GM12878 (cell line): ENCODE data around the gene LAMP1. TPM values are rescaled to one million over a fixed set of nuclear protein-coding genes. Genes with fewer than 3 reads are reported as not detected.

Source experiments
- ATAC-seq: fragments of 200-7000 bp; cut with Tn5 transposase; 3 replicates; pipeline ENCODE4 v1.9.1; 2020; ENCODE audit warnings: mild to moderate bottlenecking, moderate library complexity
- BruUV-seq: library from RNA; stranded (reverse); fragments of 400-500 nt; replicated peaks from 2 replicates; lab custom pipeline; 2021; lab: Mats Ljungman, UMichigan
- CTCF ChIA-PET: fragments of 300-600 bp; sonication (Branson Sonifier 250); formaldehyde crosslinking; extraction: SDS; loops from one replicate; lab custom pipeline; 2021; ENCODE audit warnings: inconsistent platforms; lab: Yijun Ruan, JAX
- POLR2A ChIA-PET: fragments of 350-600 bp; formaldehyde crosslinking; extraction: SDS; loops from one replicate; lab custom pipeline; 2021; ENCODE audit warnings: inconsistent platforms; lab: Charles Lee
- RAD21 ChIA-PET: fragments of 300-600 bp; sonication (Branson Sonifier 250); formaldehyde crosslinking; loops from one replicate; lab custom pipeline; 2023; ENCODE audit warnings: antibody characterized with exemption; ENCODE audit not compliant: unreplicated experiment; lab: Charles Lee
- SMC1A ChIA-PET: fragments of 300-600 bp; sonication (Branson Sonifier 250); formaldehyde crosslinking; loops from one replicate; lab custom pipeline; 2023; ENCODE audit not compliant: unreplicated experiment, uncharacterized antibody; lab: Charles Lee
- DNase-seq: peaks from one replicate; pipeline ENCODE4 v3.0.0-alpha.2; 2011; ENCODE audit warnings: low read depth, low spot score
- FAIRE-seq: peaks from 3 replicates; lab custom pipeline; 2011; peaks lifted over from hg19 to GRCh38; lab: Jason Lieb, UNC
- H2AFZ ChIP-seq: 2 replicates; pipeline ENCODE4 v1.6.0; 2011; ENCODE audit warnings: low read depth, low read length, control low read depth; ENCODE audit not compliant: control insufficient read depth
- H3K27ac ChIP-seq: 2 replicates; pipeline ENCODE4 v1.5.1; 2011; ENCODE audit warnings: control low read depth; ENCODE audit not compliant: control insufficient read depth, insufficient read depth
- H3K27me3 ChIP-seq, 2 experiments: replicated peaks in 1 of 2; 2 replicates each; pipeline versions ENCODE4 v1.6.0 to v1.6.1; 2011; ENCODE audit warnings: low read length in 1 of 2; ENCODE audit not compliant: control insufficient read depth in 2 of 2, insufficient read depth in 2 of 2
- H3K36me3 ChIP-seq, 2 experiments: 2 replicates each; pipeline ENCODE4 v1.5.1; 2011; ENCODE audit warnings: low read length in 1 of 2; ENCODE audit not compliant: control insufficient read depth in 2 of 2, insufficient read depth in 2 of 2
- H3K4me1 ChIP-seq: 2 replicates; pipeline ENCODE4 v1.6.1; 2011; ENCODE audit warnings: mild to moderate bottlenecking, low read length, moderate library complexity, mixed read lengths; ENCODE audit not compliant: control insufficient read depth, insufficient read depth
- H3K4me2 ChIP-seq: 2 replicates; pipeline ENCODE4 v1.6.0; 2011; ENCODE audit warnings: control low read depth; ENCODE audit not compliant: control insufficient read depth, insufficient read depth
- H3K4me3 ChIP-seq: fragments of 200-600 bp; sonication (generic); 2 replicates; pipeline ENCODE4 v1.5.1; 2016
- H3K79me2 ChIP-seq: 2 replicates; pipeline ENCODE4 v1.6.0; 2011; ENCODE audit warnings: low read length; ENCODE audit not compliant: control insufficient read depth, insufficient read depth
- H3K9ac ChIP-seq: 2 replicates; pipeline ENCODE4 v1.8.0; 2011; ENCODE audit warnings: low read length, control low read depth, mixed read lengths; ENCODE audit not compliant: control insufficient read depth, insufficient read depth
- H3K9me3 ChIP-seq: replicated peaks from 3 replicates; pipeline ENCODE4 v1.5.1; 2011; ENCODE audit warnings: mild to moderate bottlenecking, low read length; ENCODE audit not compliant: control insufficient read depth, insufficient read depth
- H4K20me1 ChIP-seq: 2 replicates; pipeline ENCODE4 v1.6.0; 2011; ENCODE audit not compliant: control insufficient read depth, insufficient read depth
- EED ChIP-seq: sonication (generic); IDR thresholded peaks from 2 replicates; pipeline ENCODE4 v1.6.1; 2016; ENCODE audit warnings: antibody characterized with exemption, low read depth
- ETV6 ChIP-seq, 2 experiments: fragments of 450-650 bp in 1 of 2; IDR thresholded peaks in 1 of 2; conservative IDR thresholded peaks in 1 of 2; 2 replicates each; pipeline ENCODE4 v1.6.1; 2014; ENCODE audit warnings: antibody characterized with exemption in 1 of 2, borderline replicate concordance in 1 of 2, low read depth in 1 of 2, mild to moderate bottlenecking in 1 of 2, moderate library complexity in 1 of 2
- FOS ChIP-seq: IDR thresholded peaks from 3 replicates; pipeline ENCODE4 v1.6.1; 2011; ENCODE audit warnings: borderline replicate concordance; ENCODE audit not compliant: insufficient read length; ENCODE audit errors: extremely low read depth
- IRF4 ChIP-seq: IDR thresholded peaks from 2 replicates; pipeline ENCODE4 v1.6.1; 2011; ENCODE audit warnings: low read depth, low read length
- JUND ChIP-seq: IDR thresholded peaks from 2 replicates; pipeline ENCODE4 v1.6.1; 2012; ENCODE audit warnings: low read depth, mild to moderate bottlenecking, low read length, improper control_type of control experiment, moderate library complexity
- LARP7 ChIP-seq: fragments of 450-650 bp; IDR thresholded peaks from 2 replicates; pipeline ENCODE4 v1.6.1; 2017; ENCODE audit warnings: mild to moderate bottlenecking
- MEF2A ChIP-seq: IDR thresholded peaks from 2 replicates; pipeline ENCODE4 v1.6.1; 2011; ENCODE audit warnings: low read depth, mild to moderate bottlenecking, low read length, moderate library complexity; ENCODE audit not compliant: insufficient read depth
- PRDM15 ChIP-seq: fragments of 450-650 bp; formaldehyde crosslinking; IDR thresholded peaks from 2 replicates; pipeline ENCODE4 v1.4.0; 2020; ENCODE audit warnings: mild to moderate bottlenecking, moderate library complexity
- REST ChIP-seq: IDR thresholded peaks from 2 replicates; pipeline ENCODE4 v1.6.1; 2012; ENCODE audit warnings: mild to moderate bottlenecking, low read depth, low read length
- TARDBP ChIP-seq: IDR thresholded peaks from 2 replicates; pipeline ENCODE4 v1.6.1; 2016; ENCODE audit warnings: borderline replicate concordance
- YY1 ChIP-seq: IDR thresholded peaks from 2 replicates; pipeline ENCODE4 v1.6.1; 2011; ENCODE audit warnings: low read depth, mild to moderate bottlenecking, low read length
- ZNF274 ChIP-seq: IDR thresholded peaks from one replicate; pipeline ENCODE4 v1.8.0; 2011; ENCODE audit not compliant: insufficient read length, insufficient read depth
- WGBS: methylation state at CpG from one replicate; pipeline ENCODE4 v1.1.6; 2016; ENCODE audit warnings: low lambda C conversion rate; ENCODE audit not compliant: insufficient replicate concordance, insufficient coverage; ENCODE audit errors: missing lambda C conversion rate; 5-methylcytosine and 5-hydroxymethylcytosine counted together
- in situ Hi-C: fragments of 300-500 bp; cut with MboI; formaldehyde crosslinking; loops from 9 replicates; pipeline ENCODE4 v1.14.3; 2018; ENCODE audit warnings: mixed read lengths
- intact Hi-C: fragments of 100-400 bp; cut with micrococcal nuclease; formaldehyde crosslinking; loops from one replicate; pipeline ENCODE4 v1.14.2; 2022; ENCODE audit not compliant: unreplicated experiment
- polyA plus RNA-seq, 11 experiments: library from polyadenylated mRNA; depleted of rRNA in 4 of 11; unstranded in 6 of 11; stranded (reverse) in 5 of 11; fragments of >200 nt; fragmentation: Nextera tagmentation in 4 of 11; fragmentation: Illumina TruSeq in 1 of 11; extraction: Ambion mirVana in 4 of 11; extraction: Trizol in 1 of 11; gene quantifications; 1 replicate in 1 of 11; 2 replicates in 10 of 11; pipeline versions ENCODE4 v1.2.1 to v1.2.3, GENCODE V29; 2011 to 2016; ENCODE audit warnings: inconsistent platforms in 2 of 11, missing spikeins in 2 of 11, low read depth in 1 of 11
- total RNA-seq, 4 experiments: library from RNA; depleted of rRNA in 3 of 4; stranded (reverse); fragments of >200 nt in 3 of 4; fragmentation: Illumina TruSeq in 1 of 4; extraction: Trizol in 1 of 4; gene quantifications; 2 replicates each; pipeline versions ENCODE4 v1.2.1 to v1.2.3, GENCODE V29; 2013 to 2021

LAMP1 gene
- total and polyA plus RNA-seq, 10 of the 15 experiments (the other 5 are each of a cell fraction or from before 2014, with no cell fraction given) = 2.5 to 83.0 (median 32.7) TPM

GRCh38 chr13:113317031-113317430, 20.0 kb downstream of the LAMP1 start:
- ATAC-seq (no peak), FAIRE-seq (no peak)
- Histone ChIP-seq H3K9ac (no peak overlapping the region), H3K9me3 (no peaks in the 10 kb centered on the region), H3K27ac (no peak overlapping the region), H3K4me2 (no peak overlapping the region), H2AFZ (no peak overlapping the region), H3K79me2 (no peaks in the 10 kb centered on the region)
- RAD21 ChIA-PET = no interaction called here
- intact Hi-C loops = no loop called here
- WGBS = 95% methylated on average over 12 of the region's 12 CpGs
- POLR2A ChIA-PET = no interaction called here
- in situ Hi-C loops = no loop called here
- TF ChIP-seq YY1 = no peak
- TF ChIP-seq JUND = no peak
- TF ChIP-seq FOS = no peak
- TF ChIP-seq TARDBP = no peak
- no peak for TF ChIP-seq EED
- TF ChIP-seq, all 136 proteins: peak for 0
- no peaks in the 10 kb centered on the region for H3K27me3 ChIP-seq
- no TSS peak for BruUV-seq
- H3K4me3 ChIP-seq = no peak overlapping the region
- ChIA-PET CTCF (no interaction called here), SMC1A (no interaction called here)
- DNase-seq = no peak
- H3K36me3 ChIP-seq = peaks cover 17 to 26% of the 10 kb centered on the region in 2 experiments; a peak in 3 of 4 replicates
- H4K20me1 ChIP-seq = no peaks in the 10 kb centered on the region
- H3K4me1 ChIP-seq = no peaks in the 10 kb centered on the region

GRCh38 chr13:113318956-113319355, 21.9 kb downstream of the LAMP1 start:
- H3K4me3 ChIP-seq = no peak overlapping the region
- H3K27me3 ChIP-seq = no peaks in the 10 kb centered on the region
- H3K9me3 ChIP-seq = no peaks in the 10 kb centered on the region
- POLR2A ChIA-PET = no interaction called here
- in situ Hi-C loops = no loop called here
- H4K20me1 ChIP-seq = no peaks in the 10 kb centered on the region
- H3K27ac ChIP-seq = no peak overlapping the region
- no peak overlapping the region for H3K4me2 ChIP-seq
- SMC1A ChIA-PET = no interaction called here
- RAD21 ChIA-PET = no interaction called here
- ATAC-seq (no peak), FAIRE-seq (no peak), DNase-seq (no peak)
- no peaks in the 10 kb centered on the region for H3K4me1 ChIP-seq
- no peak overlapping the region for H2AFZ ChIP-seq
- H3K9ac ChIP-seq = no peak overlapping the region
- CTCF ChIA-PET = no interaction called here
- no peaks in the 10 kb centered on the region for H3K79me2 ChIP-seq
- WGBS = 95% methylated on average over 18 of the region's 18 CpGs
- intact Hi-C loops = no loop called here
- H3K36me3 ChIP-seq = peaks cover 16 to 23% of the 10 kb centered on the region in 2 experiments; a peak in 3 of 4 replicates
- no TSS peak for BruUV-seq
- TF ChIP-seq MEF2A (no peak), JUND (no peak), IRF4 (no peak), REST (no peak), ZNF274 (no peak), PRDM15 (CRISPR knock-in tag) (no peak), LARP7 (no peak), ETV6 (conservative IDR thresholded peaks at IDR 0.05 in 1 of 2, IDR thresholded peaks at IDR 0.05 in 1 of 2; ENCODE audit: borderline replicate concordance in 1 of 2, low read depth in 1 of 2) (no peak)
